Endothelial cell (in vitro differentiated cells): ENCODE measurements around the gene PRPF8. TPM values are rescaled to one million over a fixed set of nuclear protein-coding genes. Genes with fewer than 3 reads are reported as not detected.
"Not testable (repeated sequence)": the region's sequence is repeated elsewhere in the genome, so short reads cannot be mapped to it uniquely, and the experiment has no call there.

ENCODE experiments used
- DNase-seq: peaks from one replicate; pipeline ENCODE4 v3.0.0; 2021; ENCODE audit warnings: low spot score
- H3K27ac Mint-ChIP-seq: one replicate; pipeline ENCODE4 v1.8.0; 2021; ENCODE audit warnings: mixed read lengths, inconsistent platforms; ENCODE audit not compliant: unreplicated experiment
- H3K27me3 Mint-ChIP-seq: one replicate; pipeline ENCODE4 v1.8.0; 2021; ENCODE audit warnings: mild to moderate bottlenecking, moderate library complexity, mixed read lengths, inconsistent platforms; ENCODE audit not compliant: unreplicated experiment
- H3K36me3 Mint-ChIP-seq: one replicate; pipeline ENCODE4 v1.8.0; 2021; ENCODE audit warnings: mild to moderate bottlenecking, low read depth, mixed read lengths, inconsistent platforms; ENCODE audit not compliant: unreplicated experiment
- H3K4me1 Mint-ChIP-seq: one replicate; pipeline ENCODE4 v1.8.0; 2021; ENCODE audit warnings: mild to moderate bottlenecking, mixed read lengths, inconsistent platforms; ENCODE audit not compliant: unreplicated experiment
- H3K4me3 Mint-ChIP-seq: one replicate; pipeline ENCODE4 v1.8.0; 2021; ENCODE audit warnings: mild to moderate bottlenecking, mixed read lengths, inconsistent platforms; ENCODE audit not compliant: unreplicated experiment
- H3K9me3 Mint-ChIP-seq: one replicate; pipeline ENCODE4 v1.8.0; 2021; ENCODE audit warnings: mixed read lengths, inconsistent platforms; ENCODE audit not compliant: unreplicated experiment
- CTCF ChIP-seq: fragments of 200-600 bp; sonication (generic); IDR thresholded peaks from one replicate; pipeline ENCODE4 v1.5.0; 2021; ENCODE audit warnings: antibody characterized with exemption; ENCODE audit not compliant: unreplicated experiment
- total RNA-seq: library from RNA; stranded (reverse); fragmentation: NEBNext Ultra II Directional; extraction: Animal tissue kit (Norgen Biotek cat#: 25700); gene quantifications from one replicate; pipeline ENCODE4 v1.2.1, GENCODE V29; 2021; ENCODE audit not compliant: unreplicated experiment

PRPF8 gene
- total RNA-seq, 1 donor from 2014 or later: 295 TPM

- Mint-ChIP-seq H3K27ac (no peak within 1 kb of the TSS), H3K4me3 (peak within 1 kb of the TSS; percentile 82), H3K36me3 (peaks cover 17% of the 10 kb centered on the region), H3K4me1 (peaks cover 25% of the 10 kb centered on the region), H3K27me3 (peaks cover 11% of the 10 kb centered on the region), H3K9me3 (no peaks in the 10 kb centered on the region)
- no peak for TF ChIP-seq CTCF
- peak; percentile 53 for DNase-seq
Measured at GRCh38 chr17:1709971-1710806, 25.5 kb upstream of the PRPF8 start, which contains the start of gene TLCD2. Gene TLCD2 (minus strand): TSS chr17:1710377. CDS start chr17:1710242, 135 bp downstream.

- Mint-ChIP-seq H3K27ac (no peak overlapping the region), H3K4me3 (no peak overlapping the region), H3K4me1 (peaks cover 28% of the 10 kb centered on the region), H3K36me3 (peaks cover 17% of the 10 kb centered on the region), H3K27me3 (peaks cover 9% of the 10 kb centered on the region), H3K9me3 (no peaks in the 10 kb centered on the region)
- TF ChIP-seq CTCF: no peak
- DNase-seq: no peak
Measured at GRCh38 chr17:1709403-1709951, 24.8 kb upstream of the PRPF8 start.

GRCh38 chr17:1708791-1709346, 24.2 kb upstream of the PRPF8 start:
- H3K9me3 Mint-ChIP-seq, DNase-seq, H3K27ac Mint-ChIP-seq: not testable (repeated sequence)
- Mint-ChIP-seq H3K4me3 (peak overlapping the region; percentile 31), H3K27me3 (peaks cover 10% of the 10 kb centered on the region), H3K4me1 (peaks cover 24% of the 10 kb centered on the region), H3K36me3 (peaks cover 17% of the 10 kb centered on the region)

- Mint-ChIP-seq H3K27ac (no peak overlapping the region), H3K4me1 (peaks cover 22% of the 10 kb centered on the region), H3K36me3 (peaks cover 6% of the 10 kb centered on the region), H3K27me3 (peaks cover 10% of the 10 kb centered on the region), H3K9me3 (no peaks in the 10 kb centered on the region), H3K4me3 (no peak overlapping the region)
- DNase-seq: no peak
- TF ChIP-seq CTCF: no peak
Measured at GRCh38 chr17:1707107-1707506, 22.4 kb upstream of the PRPF8 start.

- no peak for DNase-seq
- Mint-ChIP-seq H3K4me3 (peak overlapping the region; percentile 13), H3K27me3 (peaks cover 8% of the 10 kb centered on the region), H3K36me3 (no peaks in the 10 kb centered on the region), H3K9me3 (no peaks in the 10 kb centered on the region), H3K4me1 (peaks cover 13% of the 10 kb centered on the region), H3K27ac (peak overlapping the region; percentile 53)
- TF ChIP-seq CTCF: no peak
Measured at GRCh38 chr17:1705004-1705403, 20.3 kb upstream of the PRPF8 start.
